ENCODE data around the gene ATP2C1. TPM values are rescaled to one million over a fixed set of nuclear protein-coding genes. Genes with fewer than 3 reads are reported as not detected.

ATP2C1 gene
- total and polyA plus RNA-seq, 2 of the 13 experiments (the other 11 are each of a cell fraction or from before 2014, with no cell fraction given) = 32.4 to 37.6 TPM

DNA sequence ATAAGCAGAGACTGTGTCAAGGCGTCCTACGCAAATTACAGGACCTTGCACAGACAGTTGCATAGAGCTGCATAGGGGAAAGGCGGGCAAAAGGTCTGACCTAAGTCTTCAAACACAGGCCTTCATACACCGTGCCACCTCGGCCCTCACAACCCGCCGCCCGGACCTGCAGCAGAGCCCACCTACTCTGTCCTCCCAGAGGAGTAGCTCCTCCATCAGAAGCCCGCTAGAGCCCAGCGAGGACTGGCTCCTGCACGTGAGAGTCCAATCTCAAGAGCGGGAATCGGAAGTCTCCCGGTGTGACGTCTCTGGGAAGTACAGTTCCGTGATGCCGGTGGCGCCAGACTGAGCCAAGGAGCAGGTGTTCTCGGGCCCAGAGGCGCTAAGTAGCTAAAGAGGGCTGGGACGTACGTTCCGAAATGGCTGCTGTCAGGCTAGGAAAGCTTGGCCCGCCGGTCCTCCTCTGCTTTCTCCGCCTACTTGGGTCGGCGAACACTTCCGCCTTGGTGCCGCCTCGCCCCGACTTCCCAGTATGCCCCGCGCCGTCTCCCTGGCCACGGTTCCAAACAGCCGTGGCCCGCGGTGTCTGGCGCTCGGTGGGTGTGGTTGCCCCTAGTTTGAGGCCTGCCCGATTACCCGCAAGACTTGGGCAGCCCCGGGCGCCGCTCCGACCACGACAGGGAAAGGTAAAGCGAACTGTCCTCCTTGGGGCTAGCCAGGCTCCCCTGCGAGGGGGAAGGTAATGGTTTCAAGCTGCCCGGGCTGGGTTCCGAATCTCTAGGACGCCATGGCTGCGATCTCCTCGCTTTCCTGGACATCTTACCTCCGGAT, 132.7 kb downstream of the ATP2C1 start, which contains the start of the genes ASTE1 and NEK11 (continued):
- TF ChIP-seq ZNF503 (CRISPR knock-in tag; IDR thresholded peaks at IDR 0.05) (no peak), KLF6 (CRISPR knock-in tag; IDR thresholded peaks at IDR 0.05) (peak; percentile 86), POGK (CRISPR knock-in tag; conservative IDR thresholded peaks at IDR 0.05) (peak; percentile 55; the same call in 1 of the 2 replicates), ZNF670 (CRISPR knock-in tag; IDR thresholded peaks at IDR 0.05; ENCODE audit: borderline replicate concordance) (no peak), PRDM10 (CRISPR knock-in tag; IDR thresholded peaks at IDR 0.05; ENCODE audit: low read depth) (no peak), ZNF780A (CRISPR knock-in tag; IDR thresholded peaks at IDR 0.05) (peak; percentile 63; the same call in 1 of the 2 replicates), ESRRA (CRISPR knock-in tag; IDR thresholded peaks at IDR 0.05; ENCODE audit: low read depth) (0 out of 2 replicates have a peak, but pooled peaks have one; percentile 57), TSC22D2 (CRISPR knock-in tag; IDR thresholded peaks at IDR 0.05; ENCODE audit: borderline replicate concordance) (peak; percentile 34; the same call in 1 of the 2 replicates), TBL1XR1 (IDR thresholded peaks at IDR 0.05; ENCODE audit: borderline replicate concordance, low read length, partially characterized antibody) (no peak), POGZ (CRISPR knock-in tag; IDR thresholded peaks at IDR 0.05) (peak; percentile 64; the same call in 1 of the 2 replicates), ZNF317 (CRISPR knock-in tag; IDR thresholded peaks at IDR 0.05) (0 out of 2 replicates have a peak, but pooled peaks have one; percentile 37), SCMH1 (CRISPR knock-in tag; IDR thresholded peaks at IDR 0.05; ENCODE audit: borderline replicate concordance) (no peak), ZNF709 (CRISPR knock-in tag; IDR thresholded peaks at IDR 0.05) (0 out of 2 replicates have a peak, but pooled peaks have one; percentile 35), FOXA3 (CRISPR knock-in tag; IDR thresholded peaks at IDR 0.05) (peak; percentile 45)
- TF ChIP-seq, protein P1, sequence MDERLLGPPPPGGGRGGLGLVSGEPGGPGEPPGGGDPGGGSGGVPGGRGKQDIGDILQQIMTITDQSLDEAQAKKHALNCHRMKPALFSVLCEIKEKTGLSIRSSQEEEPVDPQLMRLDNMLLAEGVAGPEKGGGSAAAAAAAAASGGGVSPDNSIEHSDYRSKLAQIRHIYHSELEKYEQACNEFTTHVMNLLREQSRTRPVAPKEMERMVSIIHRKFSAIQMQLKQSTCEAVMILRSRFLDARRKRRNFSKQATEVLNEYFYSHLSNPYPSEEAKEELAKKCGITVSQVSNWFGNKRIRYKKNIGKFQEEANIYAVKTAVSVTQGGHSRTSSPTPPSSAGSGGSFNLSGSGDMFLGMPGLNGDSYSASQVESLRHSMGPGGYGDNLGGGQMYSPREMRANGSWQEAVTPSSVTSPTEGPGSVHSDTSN (CRISPR knock-in tag; IDR thresholded peaks at IDR 0.05) = no peak
- TF ChIP-seq, protein P2, sequence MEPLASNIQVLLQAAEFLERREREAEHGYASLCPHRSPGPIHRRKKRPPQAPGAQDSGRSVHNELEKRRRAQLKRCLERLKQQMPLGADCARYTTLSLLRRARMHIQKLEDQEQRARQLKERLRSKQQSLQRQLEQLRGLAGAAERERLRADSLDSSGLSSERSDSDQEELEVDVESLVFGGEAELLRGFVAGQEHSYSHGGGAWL (CRISPR knock-in tag; IDR thresholded peaks at IDR 0.05) = peak; percentile 70; the same call in 1 of the 2 replicates
- TF ChIP-seq, protein P3, sequence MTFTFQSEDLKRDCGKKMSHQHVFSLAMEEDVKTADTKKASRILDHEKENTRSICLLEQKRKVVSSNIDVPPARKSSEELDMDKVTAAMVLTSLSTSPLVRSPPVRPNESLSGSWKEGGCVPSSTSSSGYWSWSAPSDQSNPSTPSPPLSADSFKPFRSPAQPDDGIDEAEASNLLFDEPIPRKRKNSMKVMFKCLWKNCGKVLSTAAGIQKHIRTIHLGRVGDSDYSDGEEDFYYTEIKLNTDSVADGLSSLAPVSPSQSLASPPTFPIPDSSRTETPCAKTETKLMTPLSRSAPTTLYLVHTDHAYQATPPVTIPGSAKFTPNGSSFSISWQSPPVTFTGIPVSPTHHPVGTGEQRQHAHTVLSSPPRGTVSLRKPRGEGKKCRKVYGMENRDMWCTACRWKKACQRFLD (CRISPR knock-in tag; IDR thresholded peaks at IDR 0.05; ENCODE audit: borderline replicate concordance) = peak; percentile 59; the same call in 1 of the 2 replicates

Measured in HepG2 (cell line).